HG03196 (cell line): Measurements from ENCODE around the gene S100A16.

ENCODE experiments used
- ATAC-seq: cut with Tn5 transposase; IDR thresholded peaks from one replicate; pipeline ENCODE4 v1.9.1; 2021; ENCODE audit not compliant: unreplicated experiment

S100A16 gene

DNA sequence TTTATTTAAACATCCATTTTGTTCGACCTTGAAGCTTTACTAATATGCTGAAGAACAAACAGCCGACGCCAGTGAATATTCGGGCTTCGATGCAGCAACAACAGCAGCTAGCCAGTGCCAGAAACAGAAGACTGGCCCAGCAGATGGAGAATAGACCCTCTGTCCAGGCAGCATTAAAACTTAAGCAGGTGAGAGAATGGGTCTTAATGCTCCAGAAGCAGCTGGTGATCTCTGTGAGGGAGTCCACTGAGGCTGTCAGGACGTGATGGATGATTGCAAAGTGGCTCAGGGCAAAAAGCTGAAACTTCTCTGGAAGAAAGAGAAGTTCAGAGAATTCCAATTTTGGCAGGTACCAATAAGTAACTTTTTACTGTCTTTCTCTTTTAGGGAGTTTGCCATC, 25.3 kb upstream of the S100A16 start:
- ATAC-seq, result no peak

DNA sequence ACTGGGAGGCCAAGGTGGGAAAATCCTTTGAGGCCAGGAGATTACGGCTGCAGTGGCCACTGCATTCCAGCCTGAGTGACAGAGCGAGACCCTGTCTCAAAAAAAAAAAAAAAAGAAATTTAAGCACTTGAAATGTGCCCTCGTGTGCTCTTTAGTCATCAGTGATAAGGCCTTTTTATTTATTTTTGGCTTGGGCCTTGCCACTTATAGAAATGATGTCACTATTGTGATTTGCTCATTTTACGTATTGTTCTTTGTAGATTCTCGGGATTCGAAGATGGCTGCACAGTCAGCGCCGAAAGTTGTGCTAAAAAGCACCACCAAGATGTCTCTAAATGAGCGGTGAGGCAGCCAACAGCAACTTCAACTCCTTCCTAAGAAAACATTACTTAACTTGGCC, 23.4 kb upstream of the S100A16 start:
- ATAC-seq, result no peak

DNA sequence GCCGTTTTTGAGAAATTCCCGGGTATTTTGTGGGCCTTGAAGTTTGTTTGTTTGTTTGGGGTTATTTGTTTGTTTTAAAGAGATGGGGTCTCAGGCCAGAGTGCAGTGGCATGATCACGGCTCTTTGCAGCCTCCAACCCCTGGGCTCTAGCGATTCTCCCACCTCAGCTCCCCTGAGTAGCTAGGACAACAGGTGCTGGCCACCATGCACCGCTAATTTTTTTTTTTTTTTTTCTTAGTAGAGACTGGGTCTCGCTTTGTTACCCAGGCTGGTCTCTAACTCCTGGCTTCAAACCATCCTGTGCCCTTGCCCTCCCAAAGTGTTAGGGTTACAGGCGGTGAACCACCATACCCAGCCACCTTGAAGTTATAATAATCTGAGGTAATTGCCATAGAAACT, 22.9 kb upstream of the S100A16 start:
- ATAC-seq, result no peak

DNA sequence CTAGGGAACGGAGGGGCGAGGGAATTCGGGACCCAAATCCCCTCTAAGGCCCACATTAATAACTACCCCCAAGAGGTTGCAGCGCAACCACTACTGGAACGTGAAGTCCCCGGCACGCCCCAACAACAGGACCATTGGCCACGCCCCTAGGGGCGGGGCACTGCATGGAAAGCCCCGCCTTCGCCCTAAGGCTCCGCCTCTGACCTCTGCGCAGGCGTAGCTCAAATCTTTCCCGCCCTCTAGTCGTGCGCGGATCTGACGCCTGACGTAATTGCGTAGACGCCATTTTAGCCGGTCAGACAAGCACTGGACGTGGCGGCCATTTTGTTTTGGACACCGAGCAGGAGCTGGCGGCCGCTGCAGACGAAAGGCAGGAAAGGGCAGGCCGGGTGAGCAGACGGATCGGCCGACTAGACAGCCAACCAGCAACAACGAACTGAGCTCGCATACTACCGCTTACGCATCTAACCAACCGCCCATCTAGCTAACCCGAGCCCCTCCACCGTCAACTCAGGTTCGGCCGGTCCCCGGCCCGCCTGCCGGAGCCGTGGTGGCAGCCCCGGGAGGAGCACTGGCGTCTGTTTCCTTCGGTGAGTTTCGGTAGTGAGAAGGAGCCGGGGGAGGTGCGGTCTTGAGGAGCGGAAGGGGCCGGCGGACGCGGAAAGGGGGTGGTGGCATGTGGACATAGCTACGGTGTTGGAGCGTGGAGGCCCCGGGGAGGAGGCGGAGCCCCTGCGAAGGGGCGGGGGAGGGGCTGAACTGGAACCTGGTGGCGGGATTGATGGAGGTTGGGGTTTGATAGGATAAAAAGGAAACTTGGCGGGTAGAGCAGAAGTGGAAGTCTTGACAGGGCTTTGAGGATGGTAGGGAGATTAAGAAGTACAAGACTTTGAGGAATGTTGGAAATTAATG, 21.1 kb upstream of the S100A16 start, which contains the start of gene CHTOP:
TSS of gene CHTOP (plus strand) at position 313 of the 912 bp plus-strand sequence. CDS start 2,523 bp downstream, outside the sequence.
- peak; percentile 87 for ATAC-seq

DNA sequence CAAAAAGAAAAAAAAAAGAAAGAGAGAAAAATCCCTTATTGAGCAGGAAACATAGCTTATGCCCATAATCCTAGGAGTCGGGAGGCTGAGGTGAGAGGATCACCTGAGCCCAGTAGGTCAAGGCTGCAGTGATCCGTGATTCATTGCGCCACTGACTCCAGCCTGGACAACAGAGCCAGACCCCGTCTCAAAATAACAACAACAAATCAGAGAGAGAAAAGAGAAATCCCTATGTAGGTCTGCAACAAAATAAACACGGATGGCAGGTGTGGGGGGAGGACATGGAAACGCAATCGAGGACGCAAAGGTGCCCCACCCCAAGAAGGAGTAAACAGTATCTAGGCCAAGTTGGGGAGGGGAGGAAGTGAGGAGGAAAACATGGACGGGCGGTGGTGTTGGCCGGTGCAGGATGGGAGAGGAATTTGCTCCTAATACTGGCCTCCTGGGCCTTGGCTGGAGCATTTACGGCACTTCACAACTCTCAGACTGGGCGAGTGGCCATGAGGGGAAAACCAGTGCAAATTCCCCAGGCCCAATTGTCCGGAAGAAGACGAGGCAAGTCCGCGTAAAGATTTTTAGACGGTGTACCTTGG, 20.3 kb upstream of the S100A16 start:
- ATAC-seq, result no peak

DNA sequence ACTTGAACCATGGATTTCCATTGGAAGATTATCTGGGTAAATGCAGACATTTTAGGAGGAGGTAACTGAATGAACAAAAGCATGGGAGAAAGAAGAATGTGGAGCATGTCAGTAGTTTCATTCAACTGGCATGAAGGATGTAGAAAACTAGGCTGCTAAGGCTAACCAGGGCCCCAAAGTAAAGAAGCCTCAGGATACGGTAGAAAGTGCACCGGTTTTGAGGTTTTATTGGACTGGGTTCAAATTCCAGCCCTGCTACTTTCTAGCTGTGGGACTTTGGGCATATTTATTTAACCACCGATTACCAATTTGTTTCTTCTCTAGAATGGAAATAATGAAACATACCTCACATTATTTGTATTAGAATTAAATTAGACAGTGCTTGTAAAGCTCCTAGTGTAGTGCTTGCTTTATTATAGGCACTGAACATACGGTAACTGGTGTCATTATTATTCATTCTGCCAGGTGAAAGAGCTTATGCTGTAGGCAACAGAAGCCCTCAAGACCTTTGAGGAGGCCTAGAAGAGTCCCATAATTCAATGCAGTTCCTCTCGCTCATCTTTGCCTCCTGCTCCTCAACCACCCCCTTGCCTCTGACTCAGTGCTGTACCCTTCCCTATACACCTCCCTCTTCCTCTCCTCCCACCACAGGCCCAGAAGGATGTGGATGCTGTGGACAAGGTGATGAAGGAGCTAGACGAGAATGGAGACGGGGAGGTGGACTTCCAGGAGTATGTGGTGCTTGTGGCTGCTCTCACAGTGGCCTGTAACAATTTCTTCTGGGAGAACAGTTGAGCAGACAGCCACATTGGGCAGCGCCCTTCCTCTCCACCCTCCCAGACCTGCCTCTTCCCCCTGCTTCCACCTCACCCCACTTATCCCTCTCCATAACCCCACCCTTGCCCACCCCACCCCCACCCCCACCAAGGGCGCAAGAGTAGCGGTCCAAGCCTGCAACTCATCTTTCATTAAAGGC, 18.4 kb upstream of the S100A16 start:
- ATAC-seq, result no peak

DNA sequence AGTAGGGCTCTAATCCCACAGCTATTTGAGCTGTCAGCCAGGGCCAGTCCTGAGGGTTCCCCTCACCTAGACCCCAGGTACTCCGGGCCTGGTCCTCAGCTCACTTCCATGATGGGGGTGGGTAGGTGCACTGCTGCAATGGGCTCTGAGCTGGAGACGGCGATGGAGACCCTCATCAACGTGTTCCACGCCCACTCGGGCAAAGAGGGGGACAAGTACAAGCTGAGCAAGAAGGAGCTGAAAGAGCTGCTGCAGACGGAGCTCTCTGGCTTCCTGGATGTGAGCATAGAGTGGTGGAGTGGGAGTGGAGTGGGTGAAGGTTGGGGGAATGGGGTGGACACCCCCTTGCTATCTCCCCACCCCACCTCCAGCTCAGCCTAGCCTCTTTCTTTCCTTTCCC, 17.4 kb upstream of the S100A16 start:
- ATAC-seq, result no peak

DNA sequence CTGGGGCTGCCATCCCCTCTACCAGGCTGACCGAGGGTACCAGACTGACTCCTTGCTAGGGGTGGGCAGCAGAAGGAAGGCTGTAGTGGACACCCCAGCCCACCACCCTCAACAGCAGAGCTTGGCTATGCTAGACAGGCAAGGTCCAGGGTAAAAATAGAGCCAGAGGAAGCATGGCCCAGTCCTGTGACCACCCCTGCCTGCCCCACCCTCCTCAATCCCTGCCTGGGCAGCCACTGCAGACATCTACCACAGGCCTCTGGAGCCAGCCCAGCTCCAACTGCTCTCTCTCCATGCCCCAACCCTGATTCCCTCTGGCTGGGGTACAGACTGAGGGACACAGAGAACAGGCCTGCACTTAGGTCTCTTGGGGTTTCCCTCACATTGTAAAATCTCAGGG, 17.0 kb upstream of the S100A16 start:
- no peak for ATAC-seq

DNA sequence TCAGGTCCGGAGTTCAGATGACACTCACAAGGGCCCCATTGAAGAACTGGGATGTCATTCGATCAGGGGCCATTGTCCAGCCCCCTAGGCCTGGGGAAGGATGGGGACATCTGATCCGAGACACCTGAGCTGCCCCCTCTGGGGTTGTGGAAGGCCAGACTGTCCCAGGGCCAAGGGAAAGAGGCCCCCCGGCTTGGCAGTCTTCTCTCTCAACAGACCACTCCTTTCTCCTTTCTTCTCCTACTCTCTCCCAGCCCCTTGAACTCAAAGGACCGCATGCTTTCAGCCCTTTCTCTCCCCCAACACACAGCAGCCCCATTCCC, 16.4 kb upstream of the S100A16 start:
- no peak for ATAC-seq

DNA sequence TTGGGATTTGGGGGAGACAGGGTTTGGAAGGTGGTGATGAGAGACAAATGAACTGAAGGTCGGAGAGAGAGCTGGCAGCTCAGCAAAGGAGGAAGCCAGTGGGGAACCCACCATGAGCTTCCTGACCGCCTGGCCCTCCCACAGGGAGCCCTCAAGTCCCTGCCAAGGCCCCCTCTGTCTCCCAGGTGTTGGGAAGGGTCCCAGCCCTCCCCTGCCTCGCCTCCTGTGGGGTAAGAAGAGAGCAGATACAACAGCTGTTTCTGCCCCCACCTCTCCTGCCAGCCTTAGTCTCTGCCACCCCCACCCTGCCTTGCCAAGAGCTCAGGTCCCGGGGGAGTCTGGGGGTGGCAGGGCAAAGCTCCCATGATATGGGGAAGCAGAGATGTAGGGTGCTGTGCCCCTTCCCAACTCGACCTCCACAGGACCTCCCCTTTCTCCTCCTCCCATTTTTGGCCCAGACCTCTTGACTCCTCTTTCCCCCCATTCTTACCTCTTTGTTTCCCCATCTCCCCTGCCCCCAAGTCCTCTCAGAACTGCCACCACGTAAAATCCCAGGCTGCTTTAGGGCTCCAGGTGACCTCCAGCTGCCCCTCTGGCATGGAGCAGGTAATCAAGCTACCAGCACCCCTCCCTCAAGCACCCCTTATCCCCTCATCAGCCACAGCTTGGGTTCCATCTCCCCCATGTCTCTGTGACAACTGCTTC, 15.9 kb upstream of the S100A16 start:
- no peak for ATAC-seq

DNA sequence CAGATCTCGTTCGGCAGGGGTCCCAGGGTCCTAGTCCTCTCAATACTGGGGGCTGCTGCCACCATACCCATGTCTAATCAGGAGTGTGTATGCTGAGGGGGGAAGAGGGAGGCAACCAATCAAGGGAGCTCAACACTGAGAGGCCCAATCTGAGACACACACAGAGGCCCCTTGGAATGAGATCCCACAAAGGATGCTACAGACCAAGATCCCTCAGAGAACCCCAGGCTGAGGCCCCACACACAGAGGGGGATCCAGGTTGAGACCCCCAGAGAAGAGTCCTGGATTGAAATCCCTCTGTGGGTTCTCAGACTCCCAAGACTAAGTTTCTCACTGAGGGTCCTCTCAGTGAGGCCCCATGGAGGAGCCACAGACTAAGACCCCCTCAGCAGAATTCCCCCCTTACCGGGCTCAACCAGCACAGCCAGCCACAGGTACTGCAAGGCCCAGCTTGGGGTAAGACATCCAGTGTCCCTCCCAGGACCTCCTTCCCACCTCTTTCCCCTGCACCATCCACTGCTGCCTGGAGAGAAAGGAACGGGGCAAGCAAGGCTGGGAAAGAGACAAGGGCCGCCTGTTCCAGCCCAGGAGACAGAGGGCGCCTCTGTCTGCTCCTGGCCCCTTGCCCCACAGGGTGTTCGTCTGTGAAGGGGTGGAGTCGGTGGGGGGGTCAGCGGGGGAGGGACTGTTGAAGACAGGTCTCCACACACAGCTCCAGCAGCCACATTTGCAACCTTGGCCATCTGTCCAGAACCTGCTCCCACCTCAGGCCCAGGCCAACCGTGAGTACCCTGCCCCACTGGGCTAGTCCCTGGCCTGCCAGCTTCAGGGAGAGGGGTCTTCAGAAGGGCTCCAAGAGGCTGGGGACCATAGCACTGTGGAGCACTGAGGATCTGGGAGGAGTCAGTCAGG, 15.0 kb upstream of the S100A16 start, which contains the start of gene S100A1:
TSS of gene S100A1 (plus strand) at position 720 of the 912 bp plus-strand sequence. CDS start 2,088 bp downstream, outside the sequence.
- ATAC-seq, result no peak

DNA sequence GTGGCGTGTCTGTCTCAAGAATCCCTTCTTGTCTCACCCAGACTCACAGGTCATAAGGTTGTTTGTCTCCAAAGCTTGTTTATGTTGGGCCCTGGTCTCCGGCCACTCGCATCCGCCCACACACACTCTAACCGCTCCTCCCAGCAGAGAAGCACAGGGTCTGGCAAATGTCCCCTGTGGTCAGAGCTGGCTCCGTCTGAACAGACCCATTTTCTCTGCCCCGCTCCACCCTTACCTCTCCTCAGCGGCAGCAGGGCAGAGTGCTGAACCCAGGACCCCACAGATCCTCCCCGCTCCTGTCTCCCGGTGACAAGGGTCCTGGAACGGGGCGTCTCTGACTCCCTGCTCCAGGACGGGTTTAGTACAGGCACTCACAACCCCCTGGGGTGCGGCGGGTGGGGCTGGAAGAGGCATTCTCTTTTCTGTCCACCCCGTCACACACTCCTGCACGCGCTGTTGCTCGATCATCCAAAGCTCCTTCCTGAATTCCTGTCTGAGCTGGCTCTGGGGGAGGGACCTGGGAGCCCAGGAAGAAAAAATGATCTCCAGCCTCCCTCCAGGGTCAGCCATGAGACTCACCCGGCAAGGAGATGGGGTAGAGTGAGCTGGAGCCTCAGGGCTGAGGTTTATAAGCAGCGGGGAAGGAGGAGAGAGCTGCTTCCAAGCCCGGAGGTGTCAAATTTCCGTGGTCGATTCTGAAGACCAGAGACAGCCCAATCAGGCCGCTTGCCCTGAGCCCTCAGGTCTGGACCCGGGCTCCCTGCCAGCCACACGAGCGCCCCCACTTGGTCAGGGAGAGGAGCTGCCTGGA, 14.2 kb upstream of the S100A16 start, which contains the start of gene S100A13:
TSS of gene S100A13 (minus strand) at position 602 of the 811 bp plus-strand sequence. CDS start 1,033 bp downstream, outside the sequence.
- no peak for ATAC-seq

DNA sequence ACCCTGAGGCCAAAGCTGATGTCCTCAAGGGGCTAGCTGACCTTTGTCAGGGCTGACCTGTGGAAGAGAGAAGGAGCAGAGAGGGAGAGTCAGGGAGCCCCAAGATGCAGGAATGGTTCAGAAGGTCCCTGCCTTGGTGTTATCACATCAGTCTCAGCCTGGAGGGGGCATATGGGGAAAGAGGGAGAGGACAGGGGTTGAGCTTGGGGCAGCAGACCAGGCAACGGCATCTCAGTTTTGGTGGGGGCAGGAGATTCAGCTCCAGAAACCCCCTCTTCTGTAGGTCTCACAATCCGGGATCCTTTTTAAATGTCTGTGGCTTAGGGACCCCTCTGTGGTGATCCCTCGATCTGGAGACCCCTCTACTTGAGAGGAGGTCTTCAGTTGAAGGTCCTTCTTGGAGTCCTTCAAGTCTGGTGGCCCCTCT, 13.6 kb upstream of the S100A16 start:
- ATAC-seq, result no peak

DNA sequence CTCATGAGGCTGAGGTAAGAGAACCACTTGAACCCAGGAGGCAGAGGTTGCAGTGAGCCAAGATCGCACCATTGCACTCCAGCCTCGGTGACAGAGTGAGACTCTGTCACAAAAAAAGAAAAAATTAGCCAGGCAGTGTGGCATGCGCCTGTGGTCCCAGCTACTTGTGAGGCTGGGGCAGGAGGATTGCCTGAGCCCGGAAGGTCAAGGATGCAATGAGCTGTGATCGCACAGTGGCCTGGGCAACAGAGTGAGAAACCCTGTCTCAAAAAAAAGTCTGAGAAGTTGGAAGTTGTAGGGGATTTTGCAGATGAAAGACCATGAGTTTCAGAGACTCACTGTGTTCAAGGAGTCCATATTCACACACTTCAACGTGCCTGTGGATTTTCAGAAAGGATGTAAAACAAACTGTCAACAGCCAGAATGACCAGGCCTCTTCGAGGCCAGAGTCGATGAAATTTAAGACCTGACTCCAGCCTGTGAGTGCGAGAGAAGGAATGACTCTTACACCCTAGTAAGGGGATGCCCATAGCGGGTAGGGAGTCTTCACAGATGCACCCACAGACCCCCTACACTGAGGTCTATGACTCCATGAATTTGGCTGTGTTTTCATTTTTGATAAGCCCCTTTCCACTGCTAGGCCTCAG, 12.2 kb upstream of the S100A16 start:
- no peak for ATAC-seq

DNA sequence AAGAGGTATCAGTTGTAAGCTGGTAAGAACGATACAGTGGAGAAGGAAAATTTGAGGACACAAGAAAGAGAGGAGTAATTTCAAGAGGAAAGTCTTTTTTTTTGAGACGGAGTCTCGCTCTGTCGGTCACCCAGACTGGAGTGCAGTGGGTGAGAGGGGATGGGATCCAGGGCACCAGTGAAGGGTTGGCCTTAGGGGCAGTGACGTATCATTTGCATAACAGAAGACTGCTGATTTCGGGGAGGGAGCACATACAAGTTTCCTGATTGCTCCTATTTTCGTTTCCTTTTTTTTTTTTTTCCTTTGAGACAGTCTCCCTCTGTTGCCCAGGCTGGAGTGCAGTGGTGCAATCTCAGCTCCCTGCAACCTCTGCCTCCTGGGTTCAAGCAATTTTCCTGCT, 10.2 kb upstream of the S100A16 start:
- no peak for ATAC-seq

DNA sequence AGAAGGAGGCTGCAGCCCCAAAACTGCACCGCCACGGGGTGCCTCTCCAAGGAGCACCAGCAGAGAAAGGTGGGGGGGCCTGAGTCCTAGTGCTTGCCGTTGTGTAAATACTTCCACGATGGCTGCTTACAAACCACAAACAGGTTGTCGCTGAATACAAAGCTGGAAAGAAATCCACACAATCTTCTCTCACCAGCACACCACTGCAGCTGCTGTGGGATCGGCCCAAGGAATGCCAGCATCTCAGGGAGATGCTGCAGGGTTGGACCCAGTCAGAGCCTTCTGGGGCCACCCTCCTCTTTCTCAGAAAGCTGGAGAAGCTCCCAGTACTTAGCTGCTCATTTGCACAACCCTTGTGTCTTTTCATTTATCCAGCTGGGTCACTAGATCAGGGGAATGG, 6.2 kb upstream of the S100A16 start:
- ATAC-seq, result no peak

DNA sequence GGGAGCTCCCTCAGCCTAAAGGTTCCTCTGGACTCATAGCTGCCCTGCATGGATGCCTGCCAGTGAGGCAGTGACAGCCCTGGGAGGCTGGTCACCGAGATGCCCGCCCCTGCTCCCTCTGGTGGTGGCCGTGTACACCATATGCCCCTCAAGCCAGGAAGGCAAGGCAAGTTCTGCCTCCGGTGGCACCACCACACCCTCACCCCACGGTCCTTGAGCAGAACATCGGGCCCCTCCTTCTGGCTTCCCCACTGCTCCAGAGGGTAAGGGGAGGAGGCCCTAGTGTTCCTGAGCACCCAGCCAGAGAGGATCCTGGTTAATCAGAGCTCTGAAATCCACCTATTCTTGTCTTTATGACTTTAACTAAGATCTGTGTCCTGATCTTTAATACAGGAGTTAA, 4.7 kb upstream of the S100A16 start:
- ATAC-seq, result peak; percentile 73

DNA sequence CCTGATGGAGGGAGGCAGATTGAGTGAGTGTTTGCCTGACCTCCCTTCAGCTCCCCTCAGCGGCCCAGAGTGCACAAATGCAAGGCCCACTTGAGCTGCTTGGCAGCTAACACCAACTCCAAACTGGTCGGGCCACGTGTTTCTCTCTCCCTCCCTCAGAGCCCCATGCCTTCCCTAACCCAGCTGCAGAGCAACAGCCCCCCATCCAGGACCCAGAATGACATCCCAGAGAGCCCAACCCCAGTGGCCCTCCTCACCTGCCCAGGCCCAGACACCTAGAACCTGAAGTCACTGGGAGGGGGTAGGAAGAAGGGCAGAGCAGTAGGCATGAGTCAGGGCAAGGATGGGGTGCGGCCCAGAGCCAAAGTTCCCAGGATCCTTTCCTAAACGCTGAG, 4.0 kb upstream of the S100A16 start:
- no peak for ATAC-seq
